HG03439 (cell line): ENCODE results near the gene ANGEL2.
A peak's percentile ranks its signal among the peaks of the same experiment; 100 is the strongest.
"Not testable (repeated sequence)": the region's sequence is repeated elsewhere in the genome, so short reads cannot be mapped to it uniquely, and the experiment has no call there.

Experiments used
- ATAC-seq: cut with Tn5 transposase; IDR thresholded peaks from one replicate; pipeline ENCODE4 v1.9.1; 2021; ENCODE audit warnings: mild to moderate bottlenecking, moderate library complexity; ENCODE audit not compliant: unreplicated experiment

The ANGEL2 gene, protein sequence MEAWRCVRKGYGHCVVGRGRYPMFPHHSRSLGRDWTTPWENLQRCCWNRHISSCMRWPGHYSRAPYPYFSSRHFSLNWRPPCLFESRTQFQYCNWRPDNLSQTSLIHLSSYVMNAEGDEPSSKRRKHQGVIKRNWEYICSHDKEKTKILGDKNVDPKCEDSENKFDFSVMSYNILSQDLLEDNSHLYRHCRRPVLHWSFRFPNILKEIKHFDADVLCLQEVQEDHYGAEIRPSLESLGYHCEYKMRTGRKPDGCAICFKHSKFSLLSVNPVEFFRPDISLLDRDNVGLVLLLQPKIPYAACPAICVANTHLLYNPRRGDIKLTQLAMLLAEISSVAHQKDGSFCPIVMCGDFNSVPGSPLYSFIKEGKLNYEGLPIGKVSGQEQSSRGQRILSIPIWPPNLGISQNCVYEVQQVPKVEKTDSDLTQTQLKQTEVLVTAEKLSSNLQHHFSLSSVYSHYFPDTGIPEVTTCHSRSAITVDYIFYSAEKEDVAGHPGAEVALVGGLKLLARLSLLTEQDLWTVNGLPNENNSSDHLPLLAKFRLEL

GRCh38 chr1:213015099-213016050 is at the start of gene ANGEL2:
Gene ANGEL2 (minus strand): TSS chr1:213015867. CDS start chr1:213015671, 196 bp downstream.
- peak; percentile 92 for ATAC-seq

GRCh38 chr1:213061263-213061662 is 45.6 kb upstream of the ANGEL2 start:
- no peak for ATAC-seq

- ATAC-seq, result no peak
Measured at GRCh38 chr1:213060836-213061235, 45.2 kb upstream of the ANGEL2 start.

GRCh38 chr1:213057264-213058059 is 41.8 kb upstream of the ANGEL2 start:
- no peak for ATAC-seq

- ATAC-seq, result no peak
Measured at GRCh38 chr1:213055767-213056166, 40.1 kb upstream of the ANGEL2 start.

GRCh38 chr1:213054733-213055591 is 39.3 kb upstream of the ANGEL2 start:
- ATAC-seq, result no peak

DNA sequence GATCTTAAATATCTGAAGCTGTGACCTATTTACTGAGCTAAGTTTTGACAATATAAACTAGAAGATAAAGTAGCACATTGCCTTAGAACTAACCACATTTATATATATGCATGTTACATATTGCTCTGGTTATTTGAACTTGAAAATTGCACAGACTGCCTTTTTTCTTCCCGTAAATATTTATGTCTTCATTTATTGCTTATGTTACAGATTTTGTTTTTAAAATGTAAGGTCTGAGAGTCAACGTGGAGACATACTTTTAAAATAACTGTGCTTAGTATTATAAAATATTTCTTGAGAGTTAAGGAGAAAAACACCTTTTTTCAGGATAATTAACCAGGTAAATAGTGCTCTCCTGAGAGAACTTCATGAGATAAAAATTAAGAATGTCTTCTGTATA is 38.5 kb upstream of the ANGEL2 start:
- no peak for ATAC-seq

- no peak for ATAC-seq
Measured at GRCh38 chr1:213053455-213053854, 37.8 kb upstream of the ANGEL2 start.

- peak; percentile 2 for ATAC-seq
Measured at GRCh38 chr1:213051881-213052202, 36.2 kb upstream of the ANGEL2 start.

DNA sequence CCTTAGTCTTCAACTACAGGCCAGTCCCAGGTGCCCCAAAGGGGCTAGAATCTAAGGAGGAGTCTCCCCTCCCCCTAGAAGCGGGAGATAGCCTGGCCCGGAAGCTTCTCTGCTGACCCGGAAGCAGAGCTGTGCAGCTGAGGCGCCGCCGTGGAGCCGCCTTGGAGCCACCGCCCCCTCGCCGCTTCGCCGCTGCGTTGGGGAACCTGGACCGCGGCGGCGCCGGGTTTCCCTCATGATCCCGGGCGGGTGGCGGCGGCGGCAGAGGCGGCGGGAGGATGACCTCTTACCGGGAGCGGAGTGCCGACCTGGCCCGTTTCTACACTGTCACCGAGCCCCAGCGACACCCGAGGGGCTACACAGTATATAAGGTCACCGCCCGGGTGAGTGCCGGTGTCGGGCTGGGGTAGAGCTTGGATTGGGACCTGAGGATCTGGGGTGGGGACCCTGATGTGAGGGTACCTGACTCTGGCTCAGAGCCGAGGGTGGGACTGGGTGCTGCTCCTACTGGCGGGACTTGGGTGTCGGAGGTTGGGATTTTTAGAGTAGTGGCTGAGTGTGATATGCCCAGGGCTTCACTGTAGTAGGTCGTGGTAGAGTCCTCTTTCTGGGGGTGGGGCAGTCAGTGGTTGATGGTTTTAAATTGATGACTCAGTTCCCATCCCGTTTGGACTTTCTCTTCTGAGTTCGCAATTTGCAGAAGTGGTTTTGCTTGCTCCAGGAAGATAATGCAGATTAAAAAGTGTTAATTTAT is 35.6 kb upstream of the ANGEL2 start, which contains the start of gene RPS6KC1:
Gene RPS6KC1, plus strand, starts transcription at position 115 of the 754 bp plus-strand sequence. Its CDS starts 164 bp downstream, at position 279.
- ATAC-seq, result peak; percentile 98

DNA sequence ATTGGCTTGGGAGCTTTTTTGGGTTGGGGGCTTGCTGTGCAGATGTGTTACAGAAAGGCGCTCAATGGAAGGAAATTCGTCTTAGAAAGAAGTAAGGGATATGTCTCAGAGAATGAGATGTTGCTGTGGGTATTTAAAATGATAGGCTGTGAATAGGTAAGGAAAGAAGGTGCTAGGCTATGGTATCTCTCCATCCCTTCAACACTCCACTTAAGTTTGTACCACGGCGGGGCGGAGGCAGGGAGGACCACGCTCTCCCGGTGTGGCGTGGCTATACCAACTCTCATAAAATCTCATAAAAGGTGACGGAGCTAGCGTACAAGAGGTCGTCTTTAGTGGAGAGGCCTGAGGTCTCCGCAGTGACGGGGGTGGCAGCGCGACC is 35.1 kb upstream of the ANGEL2 start:
- ATAC-seq, result peak; percentile 26

DNA sequence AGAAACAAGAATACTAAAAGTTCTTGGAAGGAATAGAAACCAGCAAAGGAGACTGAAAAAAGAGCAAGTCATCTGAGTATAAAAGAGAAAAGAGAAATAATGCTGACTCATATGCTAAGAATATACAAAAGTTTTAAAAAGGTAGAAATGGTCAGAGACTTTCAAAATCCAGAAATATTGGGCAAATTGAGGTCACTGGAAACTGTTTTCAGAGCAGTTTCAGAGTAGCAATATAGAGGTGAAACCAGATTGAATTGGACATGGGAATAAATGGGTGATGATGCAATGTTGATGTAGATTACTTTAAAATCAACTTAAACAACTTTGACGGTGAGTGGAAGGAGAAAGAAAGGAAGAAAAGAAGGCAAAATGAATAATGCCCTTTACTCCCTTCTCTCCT is 33.6 kb upstream of the ANGEL2 start:
- ATAC-seq, result no peak

- not testable (repeated sequence) for ATAC-seq
Measured at GRCh38 chr1:213045321-213046226, 29.9 kb upstream of the ANGEL2 start.

DNA sequence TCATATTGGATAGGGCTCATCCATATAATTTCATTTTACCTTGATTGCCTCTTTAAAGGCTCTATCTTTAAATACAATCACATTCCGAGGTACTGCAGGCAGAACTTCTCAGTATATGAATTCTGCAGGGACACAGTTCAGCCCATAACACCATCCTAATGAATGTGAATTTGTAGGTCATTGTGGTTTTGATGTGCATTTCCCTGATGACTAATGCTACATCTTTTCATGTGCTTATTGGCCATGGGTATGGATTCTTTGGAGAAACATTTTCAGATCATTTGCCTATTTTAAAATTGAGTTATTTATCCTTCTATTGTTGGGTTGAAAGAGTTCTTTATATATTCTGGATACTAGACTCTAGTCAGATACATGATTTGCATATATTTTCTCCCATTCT is 25.8 kb upstream of the ANGEL2 start:
- ATAC-seq, result no peak

- ATAC-seq, result no peak
Measured at GRCh38 chr1:213035573-213035972, 19.9 kb upstream of the ANGEL2 start.

DNA sequence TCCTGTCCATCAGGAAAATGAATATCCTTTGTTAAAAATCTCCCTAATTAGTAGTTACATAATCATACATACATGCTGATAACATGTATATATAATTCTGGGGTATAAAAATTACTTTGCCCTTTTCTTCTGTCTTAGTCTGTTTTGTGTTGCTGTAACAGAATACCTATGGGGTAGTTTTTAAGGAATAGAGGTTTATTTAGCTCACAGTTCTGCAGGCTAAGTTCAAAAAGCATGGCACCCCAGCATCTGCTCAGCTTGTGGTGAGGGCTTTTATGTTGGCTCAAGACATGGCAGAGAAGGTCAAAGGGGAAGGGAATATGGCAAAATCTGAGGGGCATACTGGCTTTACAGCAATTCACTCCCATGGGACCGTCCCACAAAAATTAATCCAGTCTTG is 19.0 kb upstream of the ANGEL2 start:
- ATAC-seq, result no peak

DNA sequence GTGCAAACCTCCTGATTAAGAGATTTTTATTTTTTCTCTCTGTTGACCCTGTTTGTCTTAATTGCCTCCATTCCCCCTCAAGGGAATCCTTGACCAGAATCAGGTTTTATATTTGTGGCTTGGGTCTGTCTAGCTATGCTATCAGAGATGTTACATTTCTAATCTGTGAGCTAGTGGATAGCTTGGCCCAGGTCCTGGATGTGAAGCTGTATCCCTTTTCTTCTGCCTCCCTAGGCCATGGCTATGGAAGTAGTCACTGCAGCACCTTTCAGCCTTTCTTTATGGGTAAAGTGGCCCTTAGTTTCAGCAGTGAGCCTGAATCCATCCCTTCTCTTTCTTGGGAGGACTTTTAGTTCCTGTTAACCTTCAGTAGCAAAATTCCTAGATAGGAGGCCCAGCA is 17.0 kb upstream of the ANGEL2 start:
- ATAC-seq, result no peak

DNA sequence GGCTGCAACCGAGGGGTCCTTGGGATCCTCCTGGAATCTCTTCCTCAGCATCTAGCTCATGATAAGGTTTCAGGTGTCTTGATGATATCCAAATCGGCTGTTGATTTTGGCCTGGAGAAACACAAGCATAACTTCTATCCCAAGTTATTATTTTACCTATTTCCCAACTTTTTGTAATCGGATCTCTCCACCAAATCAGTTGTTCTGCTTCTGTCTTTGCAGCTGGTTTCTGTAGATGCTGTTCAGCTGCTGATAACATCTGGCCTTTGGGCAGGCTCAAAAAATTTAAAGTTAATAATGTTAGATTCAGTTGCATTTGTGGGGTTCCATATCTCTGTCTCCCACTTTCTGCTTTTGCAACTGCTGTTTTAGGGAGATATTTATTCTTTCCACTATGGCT is 11.4 kb upstream of the ANGEL2 start:
- ATAC-seq, result not testable (repeated sequence)
